IMR-90 (cell line): Measurements from ENCODE around the gene TRIM37.

Source experiments
- CTCF ChIP-seq: conservative IDR thresholded peaks from 2 replicates; pipeline ENCODE4 v1.5.1; 2012; ENCODE audit warnings: mild to moderate bottlenecking, low read depth, low read length, improper control_type of control experiment
- ELK1 ChIP-seq: fragments of 150-350 bp; IDR thresholded peaks from 2 replicates; pipeline ENCODE4 v1.6.1; 2016; ENCODE audit warnings: low read depth, mild to moderate bottlenecking, low read length, moderate library complexity, borderline replicate concordance
- MXI1 ChIP-seq: IDR thresholded peaks from 2 replicates; pipeline ENCODE4 v1.6.1; 2012; ENCODE audit warnings: low read depth, mild to moderate bottlenecking, low read length, moderate library complexity, borderline replicate concordance
- POLR2A ChIP-seq: IDR thresholded peaks from 2 replicates; pipeline ENCODE4 v1.6.1; 2012; ENCODE audit warnings: mild to moderate bottlenecking, low read depth, low read length
- RAD21 ChIP-seq: IDR thresholded peaks from 2 replicates; pipeline ENCODE4 v1.6.1; 2012; ENCODE audit warnings: low read length, improper control_type of control experiment

- TF ChIP-seq CTCF = no peak
- no peak for TF ChIP-seq MXI1
- no peak for TF ChIP-seq POLR2A
- TF ChIP-seq RAD21 = no peak
- TF ChIP-seq ELK1 = no peak
Observed at GRCh38 chr17:59028328-59028727, 78.4 kb downstream of the TRIM37 start.
